HG02623 (cell line): Measurements from ENCODE around the gene TMEM164.

Experiments
- ATAC-seq: cut with Tn5 transposase; IDR thresholded peaks from one replicate; pipeline ENCODE4 v1.9.1; 2021; ENCODE audit warnings: moderate library complexity; ENCODE audit not compliant: unreplicated experiment

The TMEM164 gene

DNA sequence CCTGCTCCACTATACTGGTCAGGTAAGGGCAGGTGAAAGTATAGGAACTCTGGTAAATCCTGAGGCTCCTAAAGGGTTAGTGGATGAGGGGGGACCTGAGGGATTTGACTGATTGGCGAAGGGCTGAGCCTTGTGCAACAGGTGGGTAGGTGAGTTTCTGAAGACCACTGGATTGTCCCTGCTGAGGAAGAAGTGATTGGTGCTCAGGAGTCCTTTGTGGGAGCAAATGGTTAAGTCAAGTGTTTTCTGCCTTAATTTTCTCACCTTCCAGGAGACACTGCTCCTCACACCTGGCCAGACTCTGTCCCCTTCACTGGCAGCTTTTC lies 158.4 kb downstream of the TMEM164 start:
- ATAC-seq = no peak

DNA sequence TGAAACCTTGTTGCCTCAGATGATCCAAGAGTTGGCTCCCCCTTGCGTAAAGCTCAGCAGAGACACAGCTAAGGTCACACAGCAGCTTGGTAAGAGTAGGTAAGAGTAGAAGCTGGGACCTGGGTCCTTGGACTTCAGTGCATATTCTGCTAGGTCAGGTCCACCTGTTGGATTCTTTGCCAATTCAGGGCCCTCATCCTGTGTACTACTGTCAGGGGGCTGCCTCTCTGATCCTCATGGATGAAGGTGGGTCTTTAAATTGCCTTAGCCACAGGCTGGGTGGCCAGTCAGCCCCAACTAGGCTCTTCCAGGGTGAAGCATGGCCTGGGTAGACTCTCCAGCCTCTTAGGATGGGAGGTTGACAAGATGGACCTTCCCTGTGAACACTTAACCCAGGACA lies 159.2 kb downstream of the TMEM164 start:
- no peak for ATAC-seq

DNA sequence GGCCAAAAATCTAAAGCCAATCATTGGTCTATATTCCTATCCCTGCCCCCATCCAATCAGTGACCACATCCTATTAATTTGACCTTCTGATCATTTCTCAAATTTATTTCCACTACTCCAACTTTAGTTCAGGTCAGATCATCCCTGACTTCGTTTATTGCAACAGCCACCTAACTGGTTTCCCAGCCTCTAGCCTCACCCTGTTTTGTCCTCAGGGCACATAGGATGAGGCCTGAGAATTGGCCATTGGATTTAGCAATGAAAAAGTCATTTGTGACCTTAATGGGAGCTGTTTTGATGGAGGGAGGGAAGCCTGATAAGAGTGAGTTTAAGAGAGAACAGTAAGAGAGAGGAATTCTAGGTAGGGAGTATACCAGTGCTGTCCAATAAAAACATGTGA lies 160.0 kb downstream of the TMEM164 start:
- ATAC-seq = no peak

DNA sequence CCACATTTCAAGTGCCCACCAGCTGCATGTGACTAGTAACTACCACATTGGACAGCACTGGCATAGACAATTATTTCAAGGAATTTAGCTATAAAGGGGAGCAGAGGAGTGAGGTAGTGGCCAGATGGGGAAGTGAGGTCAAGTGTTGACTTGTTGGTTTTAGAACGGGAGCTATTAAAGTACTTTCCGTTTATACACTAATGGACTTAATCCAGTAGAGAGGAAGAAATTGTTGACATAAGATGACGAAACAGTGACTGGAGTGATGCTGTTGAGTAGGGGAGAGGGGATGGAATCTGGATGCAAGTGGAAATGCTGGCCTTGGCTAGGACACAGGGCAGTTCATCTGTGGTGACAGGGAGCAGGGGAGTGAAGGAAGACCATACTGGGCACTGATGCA lies 160.6 kb downstream of the TMEM164 start:
- ATAC-seq = no peak

DNA sequence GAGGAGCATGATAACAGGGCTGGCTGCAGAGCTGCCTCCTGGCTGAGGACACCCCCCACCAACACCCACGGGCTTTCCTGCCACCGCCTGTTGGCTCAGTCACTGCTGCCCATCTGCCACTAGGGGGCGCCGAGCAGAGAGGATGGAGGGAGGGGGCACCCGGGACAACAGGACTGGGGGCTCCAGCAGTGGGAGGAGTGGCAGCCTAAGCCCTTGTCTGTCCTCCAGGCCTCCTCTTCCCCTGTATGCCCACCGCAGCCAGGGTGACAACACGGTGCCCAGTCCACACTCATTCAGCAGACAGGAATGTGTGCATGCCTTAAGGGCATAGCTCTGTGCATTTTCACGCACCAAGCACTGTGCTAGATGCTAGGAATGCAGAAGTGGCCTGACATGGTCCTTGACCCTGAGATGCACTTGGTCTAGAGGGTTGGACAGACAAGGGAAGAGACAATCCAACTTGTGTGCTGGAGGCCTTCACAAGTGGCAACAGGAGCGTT lies 165.1 kb downstream of the TMEM164 start:
- no peak for ATAC-seq

DNA sequence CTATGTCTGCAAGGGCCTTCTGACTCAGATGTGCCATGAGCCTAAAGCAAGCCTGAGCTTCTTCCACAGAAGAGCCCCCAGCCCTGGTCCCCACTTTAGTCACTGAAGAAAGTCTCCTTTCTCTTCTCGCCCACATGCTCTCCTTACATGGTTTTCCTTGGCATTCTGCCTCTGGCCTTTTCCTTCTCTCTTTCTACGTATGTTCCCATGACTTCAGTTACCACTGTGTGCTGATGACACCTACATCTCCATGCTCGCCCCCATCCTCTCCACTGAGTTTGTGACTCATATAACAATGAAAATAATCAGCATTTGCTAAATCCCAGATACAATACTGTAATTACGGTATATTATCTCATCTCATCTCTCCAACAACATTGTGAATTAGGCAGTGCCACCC lies 165.7 kb downstream of the TMEM164 start:
- no peak for ATAC-seq

DNA sequence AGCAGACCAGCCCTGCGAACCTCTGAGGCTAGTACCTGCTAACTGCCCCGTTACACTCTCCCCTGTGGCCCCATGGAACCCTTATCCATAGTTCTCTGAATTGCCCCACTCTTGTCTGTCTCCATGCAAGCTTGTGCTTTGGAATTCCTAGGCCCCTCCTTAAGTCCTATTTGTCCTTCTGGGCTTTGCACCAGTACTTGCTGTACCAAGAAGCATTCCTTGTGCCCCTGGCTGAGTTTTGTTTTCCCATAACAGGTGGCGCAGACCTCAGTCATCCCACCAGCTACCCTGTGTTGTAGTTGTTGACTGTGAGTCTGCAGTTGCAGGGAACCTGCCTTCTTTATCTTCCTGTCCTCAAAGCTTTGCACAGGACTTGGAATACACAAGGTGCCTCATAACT lies 167.1 kb downstream of the TMEM164 start:
- no peak for ATAC-seq

DNA sequence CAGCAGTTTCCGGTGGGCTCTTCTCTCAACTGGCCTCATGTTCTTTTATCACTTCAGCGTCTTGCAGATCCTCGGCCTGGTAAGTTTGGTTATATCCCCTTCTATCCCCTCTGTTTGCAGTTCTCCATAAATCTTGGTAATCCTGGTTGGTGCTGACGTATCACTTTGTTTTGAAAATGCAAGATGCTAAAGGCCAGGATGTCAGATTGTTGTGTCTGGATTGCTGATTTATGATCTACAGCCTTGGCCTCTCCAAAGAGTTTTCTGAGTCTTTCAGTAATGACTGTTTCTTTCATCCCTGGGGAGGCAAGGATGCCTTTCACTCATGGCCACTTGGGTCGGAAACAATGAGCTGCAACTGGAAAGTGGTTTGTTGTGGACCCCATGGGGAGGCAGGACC lies 168.5 kb downstream of the TMEM164 start:
- no peak for ATAC-seq

- ATAC-seq = peak; percentile 99
Observed at GRCh38 chrX:110172215-110172614, 169.3 kb downstream of the TMEM164 start.

GRCh38 chrX:110173192-110174175 lies 170.6 kb downstream of the TMEM164 start:
- no peak for ATAC-seq

DNA sequence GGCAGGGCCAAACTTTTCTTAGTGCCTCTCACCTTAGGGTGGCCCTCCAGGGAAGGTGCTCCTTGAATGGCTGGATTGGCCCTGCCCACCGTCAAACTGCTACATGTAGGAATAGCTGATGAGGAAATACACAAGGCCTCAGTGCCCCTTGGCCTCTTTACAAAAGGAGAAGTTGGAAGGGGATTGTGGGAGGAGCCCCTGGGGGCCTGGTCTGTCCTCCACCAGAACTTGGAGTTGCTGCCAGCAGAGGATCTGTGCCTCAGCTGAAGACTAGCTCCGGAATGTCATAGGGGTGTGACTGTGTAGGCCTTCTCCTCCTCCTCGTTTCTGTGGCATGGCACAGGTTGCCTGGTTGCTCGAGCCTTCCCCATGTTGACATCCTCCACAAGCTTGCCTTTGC lies 172.2 kb downstream of the TMEM164 start:
- no peak for ATAC-seq

DNA sequence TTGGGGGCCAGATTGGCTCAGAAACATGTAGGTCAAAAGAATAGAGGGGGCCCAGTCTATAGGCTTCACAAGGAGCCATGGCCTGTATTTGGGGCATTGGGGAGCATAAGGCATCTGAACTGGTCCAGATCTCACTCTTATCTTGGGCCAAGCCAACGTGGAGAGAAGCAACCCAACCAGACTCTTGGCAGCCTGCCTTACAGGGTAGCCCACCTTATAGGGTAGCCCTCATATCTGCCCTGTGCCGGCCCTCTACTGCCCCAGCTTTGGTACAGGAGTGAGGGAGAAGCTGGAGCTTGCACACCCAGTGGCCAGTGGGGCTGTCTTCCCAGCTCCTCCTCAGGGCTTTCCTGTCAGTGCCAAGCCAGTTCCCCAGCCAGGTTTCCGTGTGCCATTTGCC lies 172.8 kb downstream of the TMEM164 start:
- ATAC-seq = no peak

DNA sequence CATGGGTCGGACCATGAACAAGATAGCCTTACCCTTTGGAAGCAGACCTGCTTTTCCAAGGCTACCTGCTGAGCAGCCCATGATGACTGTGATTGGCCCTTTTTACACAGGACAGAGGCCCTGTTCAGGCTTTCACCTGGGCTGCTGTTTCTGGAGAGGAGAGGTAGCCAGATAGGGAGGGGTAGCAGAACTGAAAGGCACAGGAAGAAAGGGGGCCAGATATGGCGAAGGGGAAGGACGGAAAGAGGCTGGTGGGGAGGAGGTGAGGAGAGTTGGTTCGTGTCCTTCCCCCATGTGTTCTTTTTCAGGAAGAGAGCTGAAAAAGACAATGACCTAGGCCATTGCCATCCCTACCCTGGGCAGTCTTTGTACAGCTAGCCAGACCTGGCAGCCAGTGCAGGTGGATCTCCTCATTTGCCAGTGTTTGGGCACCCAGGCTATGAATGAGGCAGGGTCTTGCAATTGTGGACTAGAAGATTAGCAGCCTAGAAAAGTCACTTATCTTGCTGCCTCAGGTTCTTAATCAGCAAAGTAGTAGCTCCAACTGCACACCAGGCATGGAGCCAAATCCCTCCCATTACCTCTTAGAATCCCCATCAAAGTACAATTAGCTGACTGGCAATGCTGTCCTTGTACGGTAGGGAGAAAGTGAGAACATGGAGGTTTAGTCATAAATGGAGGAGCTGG lies 175.4 kb downstream of the TMEM164 start:
- no peak for ATAC-seq

DNA sequence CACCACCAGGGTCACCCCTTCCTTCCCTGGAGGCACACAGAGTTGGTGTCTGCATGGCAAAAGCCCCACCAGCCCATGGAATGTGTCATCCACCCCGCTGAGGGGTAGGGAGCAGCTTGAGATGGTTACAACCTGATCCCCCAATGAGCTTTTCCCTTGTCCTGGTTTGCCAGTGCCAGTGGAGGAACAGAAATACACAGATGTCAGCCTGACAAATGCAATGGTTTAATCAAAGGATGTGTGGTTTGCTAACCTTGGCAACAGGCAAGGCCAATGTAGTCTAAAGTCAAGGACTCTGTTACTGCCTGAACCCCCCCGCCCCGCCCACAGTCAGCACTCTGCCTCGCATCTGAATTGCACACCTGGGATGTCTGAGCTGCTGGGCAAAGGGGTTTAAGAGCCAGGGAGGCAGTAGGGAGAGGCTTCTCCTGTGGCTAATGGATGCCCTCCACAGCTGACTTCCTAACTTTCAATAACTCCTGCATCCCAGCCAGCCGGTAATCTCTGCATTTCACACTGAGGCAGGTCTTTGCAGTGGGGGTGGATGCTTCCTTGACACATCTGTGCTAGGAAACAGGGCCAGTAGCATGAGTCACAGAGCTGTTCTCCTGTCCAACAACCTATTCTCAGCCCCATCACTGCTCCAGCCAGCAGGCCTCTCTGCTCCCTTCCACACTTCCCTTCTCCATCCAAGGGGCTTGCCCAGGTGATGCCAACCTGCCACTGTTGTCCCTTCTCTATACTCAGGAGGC lies 177.4 kb downstream of the TMEM164 start:
- no peak for ATAC-seq

DNA sequence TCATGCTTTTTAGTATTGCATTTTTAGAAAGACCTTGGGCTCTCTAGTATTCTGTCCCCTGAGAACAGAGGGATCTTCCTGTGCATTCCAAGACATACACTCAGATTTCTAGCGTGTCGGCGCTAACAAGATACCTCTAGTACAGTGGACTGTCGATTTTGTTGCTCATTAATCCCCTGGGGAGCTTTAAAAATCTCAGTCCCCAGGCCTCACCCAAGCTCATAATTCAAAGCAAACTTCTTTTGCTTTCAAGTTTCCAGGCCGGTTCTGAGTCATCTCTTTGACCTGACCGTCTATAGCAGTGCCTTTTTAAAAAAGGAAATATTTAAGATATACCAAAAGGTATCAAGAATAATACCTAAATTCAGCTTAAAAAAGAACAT lies 178.0 kb downstream of the TMEM164 start:
- ATAC-seq = peak; percentile 61

DNA sequence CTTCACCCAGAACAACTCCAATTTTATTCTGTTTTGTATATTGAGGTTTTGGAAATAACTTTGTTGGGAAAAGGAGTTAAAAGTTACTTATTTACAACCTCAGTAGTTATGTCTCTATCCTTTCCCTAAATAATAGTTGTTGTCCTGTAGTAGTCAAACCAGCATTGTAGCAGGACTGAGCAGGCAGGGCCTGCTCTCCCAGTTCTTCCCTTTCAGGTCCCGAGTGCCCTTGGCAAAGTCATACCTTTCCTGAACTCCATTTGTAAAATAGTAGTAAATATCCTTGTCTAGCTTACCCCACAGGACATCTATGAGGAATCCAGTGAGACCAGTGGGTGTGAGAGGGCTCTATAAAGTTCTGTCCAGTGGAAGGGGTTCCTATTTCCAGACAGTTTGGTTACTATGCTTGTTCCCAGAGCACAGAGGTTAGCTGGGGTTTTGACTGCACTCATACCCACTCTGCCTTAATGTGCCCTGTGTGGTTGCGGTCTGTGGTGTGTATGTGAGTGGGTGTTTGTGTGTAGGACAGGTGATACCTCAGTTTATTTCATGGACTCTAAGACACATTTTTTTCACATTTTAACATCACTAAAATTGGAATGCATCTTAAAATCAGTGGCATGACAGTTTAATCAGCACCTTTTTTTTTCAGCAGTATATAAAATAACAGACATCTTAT lies 178.7 kb downstream of the TMEM164 start:
- no peak for ATAC-seq

- no peak for ATAC-seq
Observed at GRCh38 chrX:110182362-110182761, 179.4 kb downstream of the TMEM164 start.

- no peak for ATAC-seq
Observed at GRCh38 chrX:110182865-110183264, 180.0 kb downstream of the TMEM164 start.

GRCh38 chrX:110183314-110183713 lies 180.4 kb downstream of the TMEM164 start:
- ATAC-seq = no peak

DNA sequence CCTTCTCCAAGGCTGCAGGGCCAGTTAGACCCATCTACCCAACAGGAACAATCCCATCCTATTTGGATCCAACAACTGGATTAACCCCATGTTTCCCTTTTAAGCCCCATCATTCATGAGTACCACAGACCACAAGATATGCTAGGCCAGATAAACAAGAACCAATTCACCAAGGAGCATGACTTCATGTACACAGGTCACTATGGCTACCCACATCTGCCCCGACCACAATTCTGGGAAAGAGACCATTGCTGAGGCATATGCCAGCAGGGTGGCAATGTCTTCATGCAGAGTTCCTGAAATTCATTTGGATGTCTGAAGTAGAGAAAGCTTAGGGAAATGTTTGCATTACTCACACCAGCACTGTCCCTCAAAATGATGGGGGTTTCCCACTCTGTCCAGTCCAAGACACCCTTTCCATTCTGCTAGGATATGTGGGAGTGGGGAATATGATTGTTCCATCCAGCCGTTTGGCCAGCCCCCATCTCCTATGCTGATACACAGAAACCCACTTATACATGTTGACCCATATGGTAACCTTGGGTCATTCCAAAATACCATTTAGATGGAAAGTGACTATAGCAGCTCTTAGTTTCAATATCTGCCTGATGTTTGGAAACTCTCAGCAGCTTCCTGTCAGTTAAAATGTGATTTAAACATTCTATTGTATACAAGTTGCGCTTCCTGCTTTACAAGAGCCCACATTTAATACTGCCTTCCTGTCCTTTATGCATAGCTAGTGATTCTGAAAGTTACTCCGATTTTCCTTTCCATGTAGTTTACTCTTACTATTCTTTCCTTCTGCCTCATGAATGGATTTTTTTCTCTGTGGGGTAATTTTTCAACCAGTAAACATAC lies 186.0 kb downstream of the TMEM164 start:
- no peak for ATAC-seq
